Activated T-cell treated with anti-CD3 and anti-CD28 coated beads for 24 hours (primary cell): ENCODE data around the gene MMP14.
"Not testable (repeated sequence)": the region's sequence is repeated elsewhere in the genome, so short reads cannot be mapped to it uniquely, and the experiment has no call there.

Experiments used
- DNase-seq: peaks from one replicate; pipeline ENCODE4 v3.0.0-alpha.2; 2020; ENCODE audit warnings: low read depth

MMP14 gene

DNA sequence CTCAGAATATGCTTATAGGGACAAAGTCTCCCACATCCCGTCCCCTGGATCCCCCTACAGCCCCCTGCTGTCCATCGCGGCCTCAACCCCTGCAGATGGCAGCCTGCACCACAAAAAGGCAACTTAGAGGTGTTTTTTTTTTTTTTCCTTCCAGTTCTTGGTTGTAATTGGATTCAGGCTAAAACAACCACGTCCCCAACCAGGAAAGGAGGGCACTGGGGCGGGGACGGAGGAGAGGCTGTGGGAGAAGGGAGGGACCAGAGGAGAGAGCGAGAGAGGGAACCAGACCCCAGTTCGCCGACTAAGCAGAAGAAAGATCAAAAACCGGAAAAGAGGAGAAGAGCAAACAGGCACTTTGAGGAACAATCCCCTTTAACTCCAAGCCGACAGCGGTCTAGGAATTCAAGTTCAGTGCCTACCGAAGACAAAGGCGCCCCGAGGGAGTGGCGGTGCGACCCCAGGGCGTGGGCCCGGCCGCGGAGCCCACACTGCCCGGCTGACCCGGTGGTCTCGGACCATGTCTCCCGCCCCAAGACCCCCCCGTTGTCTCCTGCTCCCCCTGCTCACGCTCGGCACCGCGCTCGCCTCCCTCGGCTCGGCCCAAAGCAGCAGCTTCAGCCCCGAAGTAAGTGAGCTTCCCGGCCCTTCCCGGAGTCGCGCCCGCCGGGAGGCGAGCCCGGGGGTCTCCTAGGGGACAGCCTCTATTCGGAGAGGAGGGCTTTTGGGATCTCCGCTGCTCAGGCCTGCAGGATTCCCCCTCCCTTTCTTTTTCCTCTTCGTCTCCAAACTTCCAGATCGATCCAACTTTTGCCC lies at the start of gene MMP14:
Gene MMP14 (plus strand): TSS at position 285 of the 813 bp plus-strand sequence. CDS start 233 bp downstream, at position 518.
- DNase-seq, result no peak

DNA sequence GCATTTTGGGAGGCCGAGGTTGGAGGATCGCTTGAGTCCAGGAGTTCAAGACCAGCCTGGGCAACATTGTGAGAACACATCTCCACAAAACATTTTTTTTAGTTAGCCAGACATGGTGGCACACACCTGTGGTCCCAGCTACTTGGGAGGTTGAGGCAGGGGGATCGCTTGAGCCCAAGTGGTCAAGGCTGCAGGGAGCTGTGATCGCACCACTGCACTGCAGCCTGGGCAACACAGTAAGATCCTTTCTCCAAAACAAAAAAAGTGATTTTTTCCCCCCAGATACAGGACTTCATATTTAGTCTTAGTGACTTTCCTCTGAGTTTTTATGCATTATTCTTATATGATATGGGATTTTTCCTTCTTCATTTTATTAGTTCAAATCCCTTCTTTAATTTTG lies 49.7 kb upstream of the MMP14 start:
- DNase-seq, result no peak

DNA sequence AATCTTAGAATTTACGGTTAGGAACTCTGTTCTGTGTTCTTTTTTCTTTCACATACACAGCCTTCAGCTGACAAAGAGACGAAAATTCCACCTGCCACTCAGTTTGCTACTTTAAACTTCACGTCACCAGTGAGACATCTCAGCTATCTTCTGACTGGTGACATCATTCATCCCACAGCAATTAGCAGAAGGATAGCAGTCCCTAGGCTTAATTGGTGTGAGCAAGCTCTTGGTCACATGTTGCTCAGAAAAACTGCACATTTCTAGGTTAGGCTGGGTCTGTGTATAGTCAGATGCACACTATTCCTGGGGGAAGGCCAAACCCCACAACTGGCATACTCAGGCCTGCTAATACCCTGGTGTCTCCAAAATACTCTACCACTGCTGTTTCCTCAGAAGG lies 45.1 kb upstream of the MMP14 start:
- DNase-seq, result no peak

DNA sequence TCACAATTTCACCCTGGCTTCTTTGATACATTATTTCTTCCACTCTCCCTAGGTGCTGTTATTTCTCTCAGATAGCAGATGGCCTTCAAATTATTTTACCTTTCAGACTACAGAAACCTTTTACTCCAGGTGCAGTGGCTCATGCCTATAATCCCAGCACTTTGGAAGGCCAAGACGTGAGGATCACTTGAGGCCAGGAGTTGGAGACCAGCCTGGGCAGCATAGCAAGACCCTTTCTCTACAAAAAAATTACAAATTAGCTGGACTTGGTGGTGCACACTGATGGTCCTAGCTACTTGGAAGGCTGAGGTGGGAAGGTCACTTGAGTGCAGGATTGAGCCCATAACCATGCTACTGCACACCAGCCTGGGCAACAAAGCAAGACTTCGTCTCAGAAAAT lies 44.2 kb upstream of the MMP14 start:
- no peak for DNase-seq

DNA sequence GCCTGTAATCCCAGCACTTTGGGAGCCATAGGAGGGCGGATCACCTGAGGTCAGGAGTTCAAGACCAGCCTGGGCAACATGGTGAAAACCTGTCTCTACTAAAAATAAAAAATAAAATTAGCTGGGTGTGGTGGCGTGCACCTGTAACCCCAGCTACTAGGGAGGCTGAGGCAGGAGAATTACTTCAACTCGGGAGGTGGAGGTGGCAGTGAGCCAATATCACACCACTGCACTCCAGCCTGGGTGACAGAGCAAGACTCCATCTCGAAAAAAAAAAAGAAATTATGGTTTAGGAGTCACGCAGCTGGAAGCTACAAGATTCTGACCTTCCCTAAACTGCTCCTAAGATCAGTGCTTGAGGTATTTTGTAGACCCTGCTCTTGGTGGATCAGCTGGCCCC lies 42.8 kb upstream of the MMP14 start:
- not testable (repeated sequence) for DNase-seq

DNA sequence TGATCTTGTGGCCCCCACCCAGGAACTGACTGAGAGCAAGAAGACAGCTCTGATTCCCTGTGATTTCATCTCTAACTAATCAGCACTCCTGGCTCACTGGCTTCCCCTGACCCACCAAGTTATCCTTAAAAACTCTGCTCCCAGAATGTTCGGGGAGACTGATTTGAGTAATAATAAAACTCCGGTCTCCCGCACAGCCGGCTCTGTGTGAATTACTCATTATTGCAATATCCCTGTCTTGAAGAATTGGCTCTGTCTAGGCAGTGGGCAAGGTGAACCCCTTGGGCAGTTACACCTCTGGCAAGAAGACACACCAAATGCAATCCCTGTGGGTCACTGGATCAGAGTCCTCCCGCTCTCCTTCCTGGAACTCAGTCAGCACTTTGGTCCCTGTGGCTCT lies 42.4 kb upstream of the MMP14 start:
- DNase-seq, result no peak

DNA sequence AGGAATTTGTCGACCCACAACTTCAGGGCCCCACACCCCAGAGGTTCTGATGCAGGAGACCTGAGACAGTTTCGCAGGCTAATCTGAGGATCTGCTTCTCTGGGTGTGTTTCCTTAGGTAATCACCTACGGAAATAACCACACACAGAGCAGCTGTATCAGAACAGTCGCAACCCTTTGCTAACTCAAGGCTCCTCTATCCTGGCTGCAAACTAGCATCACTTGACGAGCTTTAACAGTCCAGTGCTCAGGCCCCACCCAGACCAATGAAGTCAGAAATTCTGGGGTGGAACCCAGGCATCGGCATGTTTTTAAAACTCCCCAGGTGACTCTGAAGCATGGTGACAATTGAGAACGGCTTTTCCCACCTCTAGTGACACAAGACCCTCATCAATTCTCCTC lies 41.8 kb upstream of the MMP14 start:
- DNase-seq, result no peak

DNA sequence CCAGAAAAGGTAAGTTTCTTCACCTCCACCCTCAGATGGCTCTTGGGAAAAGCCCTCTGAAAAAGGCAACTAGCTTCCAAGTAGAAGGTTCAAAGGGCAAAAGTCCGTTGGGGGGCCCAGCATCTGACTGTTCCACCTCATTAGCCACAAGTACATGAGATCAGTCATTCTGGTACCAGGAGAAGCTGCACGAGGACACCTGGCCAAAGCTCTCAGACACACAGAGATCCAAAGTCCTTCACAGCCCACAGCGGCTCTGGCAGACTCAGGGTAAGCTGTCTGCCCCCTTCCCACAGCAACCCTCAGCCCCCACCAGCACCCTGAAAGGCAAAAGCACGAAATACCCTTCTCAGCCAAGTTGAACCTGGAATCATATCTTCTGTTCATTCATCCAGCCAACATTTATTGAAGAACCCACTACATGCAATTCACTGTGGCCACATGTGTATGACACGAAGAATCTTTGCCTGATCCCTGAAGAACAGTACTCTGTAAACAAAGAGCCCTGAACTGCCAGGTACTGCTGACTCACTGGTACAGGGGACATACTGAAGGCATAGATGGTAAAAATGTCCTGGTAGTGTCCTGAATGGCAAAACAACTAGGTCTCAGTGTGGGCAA lies 40.2 kb upstream of the MMP14 start:
- no peak for DNase-seq

DNA sequence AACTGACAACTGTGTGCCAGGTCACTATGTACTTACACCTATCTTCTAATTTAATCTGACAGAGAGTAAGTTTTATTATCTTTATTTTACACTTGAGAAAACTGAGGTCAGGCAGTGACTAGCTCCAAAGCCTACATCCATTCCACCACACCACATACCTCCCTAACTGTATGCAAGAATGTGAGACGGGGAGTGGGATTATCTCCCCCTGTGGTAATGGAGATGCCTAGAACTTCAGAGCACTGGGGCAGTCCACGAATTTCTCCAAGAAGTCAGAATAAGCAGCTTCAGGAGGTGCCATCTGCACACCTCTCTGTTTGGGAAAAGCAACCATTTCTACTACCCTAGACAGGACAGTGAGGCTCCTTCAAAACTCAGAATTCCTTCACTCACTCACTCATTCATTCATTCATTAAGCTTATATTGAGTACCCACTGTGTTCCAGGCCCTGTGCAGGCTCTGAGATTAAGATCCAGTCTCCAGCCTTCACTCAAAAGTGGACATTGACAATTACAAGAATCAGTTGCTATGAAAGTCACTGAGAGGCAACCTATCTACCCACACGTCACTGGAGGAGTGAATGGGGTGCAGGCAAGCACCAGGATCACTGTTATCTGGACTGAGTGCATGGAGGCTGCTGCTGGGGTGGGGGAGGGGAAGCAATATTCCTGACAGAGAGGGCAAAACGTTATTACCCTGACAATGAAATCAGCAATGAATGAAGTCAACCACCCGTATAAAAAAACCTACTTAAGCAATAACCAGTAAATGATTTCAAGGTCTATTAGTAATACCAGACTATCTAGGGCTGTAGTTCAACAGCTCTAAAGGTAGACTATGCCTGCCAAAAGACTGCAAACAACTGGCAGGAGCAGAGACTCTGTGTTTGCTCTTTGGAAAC lies 39.1 kb upstream of the MMP14 start:
- no peak for DNase-seq

DNA sequence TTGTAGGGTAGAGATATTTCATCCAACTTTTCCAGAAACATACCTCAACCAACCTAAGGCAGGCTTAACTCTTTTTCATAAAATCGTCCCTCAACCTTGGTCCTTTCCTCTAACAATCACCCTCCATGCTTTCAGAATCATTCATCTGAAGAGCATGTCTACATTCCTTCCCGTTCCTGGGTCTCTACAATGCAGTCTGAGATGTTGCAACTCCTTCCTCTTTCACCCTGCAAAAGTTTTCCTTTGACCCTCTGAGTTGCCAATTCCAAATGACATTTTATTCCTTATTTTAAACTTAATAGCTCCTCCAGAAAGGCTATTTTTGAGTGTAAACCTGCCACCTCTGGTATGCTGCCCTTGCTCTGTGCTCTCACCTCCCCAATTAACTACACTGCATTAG lies 37.9 kb upstream of the MMP14 start:
- DNase-seq, result no peak

DNA sequence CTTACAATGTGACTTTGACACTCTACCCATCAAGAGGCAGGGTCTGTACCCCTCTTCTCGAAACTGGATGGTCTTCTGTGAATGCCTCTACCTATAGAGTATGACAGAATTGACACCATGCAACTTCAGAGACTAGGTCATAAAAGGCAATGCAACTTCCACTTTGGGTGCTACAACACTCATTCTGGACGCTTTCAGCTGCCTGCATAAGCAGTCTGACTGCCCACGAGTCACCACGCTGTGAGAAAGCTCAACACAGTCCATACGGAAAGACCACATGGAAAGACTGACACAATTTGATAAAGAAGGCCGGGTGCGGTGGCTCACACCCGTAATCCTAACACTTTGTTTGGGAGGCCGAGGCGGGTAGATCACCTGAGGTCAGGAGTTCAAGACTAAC lies 36.0 kb upstream of the MMP14 start:
- no peak for DNase-seq

DNA sequence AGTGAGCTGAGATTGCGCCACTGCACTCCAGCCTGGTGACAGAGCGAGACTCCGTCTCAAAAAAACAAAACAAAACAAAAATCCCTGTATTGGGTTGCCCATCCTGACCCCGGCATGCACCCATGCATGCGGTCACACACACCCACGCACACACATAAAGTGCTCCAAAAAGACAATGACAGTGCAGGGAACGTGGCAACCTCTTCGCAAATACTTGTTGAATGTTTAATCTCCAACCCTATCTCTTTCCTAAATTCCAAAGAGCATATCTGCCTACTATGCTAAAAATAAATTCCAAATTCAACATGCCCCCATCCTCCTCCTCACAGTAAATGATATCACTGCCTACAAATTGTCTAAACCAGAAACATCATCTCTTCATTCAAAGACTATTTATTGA lies 34.7 kb upstream of the MMP14 start:
- DNase-seq, result no peak

DNA sequence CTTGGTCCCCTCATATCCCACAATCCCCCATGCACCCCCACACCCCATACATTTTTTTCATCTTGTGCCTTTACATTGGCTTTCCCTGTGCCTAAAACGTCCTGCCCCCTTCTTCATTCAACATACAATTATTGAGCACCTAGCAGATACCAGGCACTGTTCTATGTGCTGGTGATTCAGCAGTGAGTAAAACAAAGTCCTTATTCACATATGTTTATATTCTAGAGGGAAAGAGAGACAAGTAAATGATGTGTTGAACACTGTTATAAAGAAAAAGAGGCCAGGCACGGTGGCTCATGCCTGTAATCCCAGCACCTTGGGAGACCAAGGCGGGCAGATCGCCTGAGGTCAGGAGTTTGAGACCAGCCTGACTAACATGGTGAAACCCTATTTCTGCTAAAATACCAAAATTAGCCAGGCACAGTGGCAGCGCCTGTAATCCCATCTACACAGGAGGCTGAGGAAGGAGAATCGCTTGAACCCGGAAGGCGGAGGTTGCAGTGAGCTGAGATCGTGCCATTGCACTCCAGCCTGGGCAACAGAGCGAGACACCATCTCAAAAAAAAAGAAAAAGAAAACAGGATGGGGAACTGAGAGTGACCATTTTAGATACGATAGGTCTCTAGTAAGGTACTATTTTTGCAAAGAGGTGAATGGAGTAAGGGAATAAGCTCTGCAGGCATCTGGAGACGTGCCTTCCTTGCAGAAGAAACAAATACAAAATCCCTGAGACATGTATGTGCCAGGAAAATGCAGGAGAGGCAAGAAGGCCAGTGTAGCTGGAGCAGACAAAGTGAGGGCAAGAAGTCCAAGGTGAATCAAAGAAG lies 33.3 kb upstream of the MMP14 start:
- no peak for DNase-seq

DNA sequence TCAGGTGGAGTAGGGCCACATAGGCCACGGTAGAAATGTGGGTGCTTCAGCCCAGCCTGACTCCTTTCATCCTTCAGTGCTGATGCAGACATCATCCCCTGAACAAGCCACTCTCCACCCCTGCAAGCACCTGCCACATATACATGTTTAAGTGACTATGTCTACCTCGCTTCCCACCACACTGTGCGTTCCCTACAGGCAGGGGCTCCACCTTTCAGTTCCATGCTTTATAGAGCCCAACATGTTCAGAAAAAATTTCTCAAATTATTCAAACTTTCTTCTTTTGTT lies 32.8 kb upstream of the MMP14 start:
- DNase-seq, result no peak

DNA sequence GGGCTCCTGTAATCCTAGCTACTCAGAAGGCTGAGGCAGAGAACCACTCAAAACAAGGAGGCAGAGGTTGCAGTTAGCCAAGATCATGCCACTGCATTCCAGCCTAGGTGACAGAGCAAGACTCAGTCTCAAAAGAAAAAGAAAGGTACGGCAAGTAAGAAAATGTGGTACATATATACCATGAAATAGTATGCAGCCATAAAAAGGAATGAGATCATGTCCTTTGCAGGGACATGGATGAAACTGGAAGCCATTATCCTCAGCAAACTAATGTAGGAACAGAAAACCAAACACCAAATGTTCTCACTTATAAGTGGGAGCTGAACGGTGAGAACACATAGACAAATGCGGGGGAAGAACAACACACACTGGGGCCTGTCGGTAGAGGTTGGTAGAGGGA lies 31.1 kb upstream of the MMP14 start:
- not testable (repeated sequence) for DNase-seq

DNA sequence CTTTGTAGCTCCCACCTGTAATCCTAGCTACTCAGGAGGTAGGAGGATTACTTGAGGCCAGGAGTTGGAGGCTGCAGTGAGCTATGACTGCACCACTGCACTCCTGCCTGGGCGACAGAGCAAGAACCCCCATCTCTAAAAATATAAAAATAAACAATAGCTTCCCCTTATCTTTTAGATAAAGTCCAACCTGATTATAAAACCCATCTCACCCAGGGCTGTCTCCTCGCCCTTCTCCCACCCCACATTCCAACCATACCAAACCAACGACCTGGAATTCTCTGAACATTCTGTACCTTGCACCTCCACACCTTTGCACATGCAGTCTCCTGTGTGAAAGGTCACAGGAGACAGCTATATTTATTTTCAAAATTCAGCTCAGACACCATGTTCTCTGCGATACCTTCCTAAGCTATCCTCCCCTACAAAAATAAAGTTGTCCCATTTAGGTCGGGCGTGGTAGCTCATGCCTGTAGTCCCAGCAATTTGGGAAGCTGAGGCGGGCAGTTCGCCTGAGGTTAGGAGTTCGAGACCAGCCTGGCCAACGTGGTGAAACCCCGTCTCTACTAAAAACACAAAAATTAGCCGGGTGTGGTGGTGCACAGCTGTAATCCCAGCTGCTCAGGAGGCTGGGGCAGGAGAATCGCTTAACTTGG lies 28.8 kb upstream of the MMP14 start:
- DNase-seq, result no peak

DNA sequence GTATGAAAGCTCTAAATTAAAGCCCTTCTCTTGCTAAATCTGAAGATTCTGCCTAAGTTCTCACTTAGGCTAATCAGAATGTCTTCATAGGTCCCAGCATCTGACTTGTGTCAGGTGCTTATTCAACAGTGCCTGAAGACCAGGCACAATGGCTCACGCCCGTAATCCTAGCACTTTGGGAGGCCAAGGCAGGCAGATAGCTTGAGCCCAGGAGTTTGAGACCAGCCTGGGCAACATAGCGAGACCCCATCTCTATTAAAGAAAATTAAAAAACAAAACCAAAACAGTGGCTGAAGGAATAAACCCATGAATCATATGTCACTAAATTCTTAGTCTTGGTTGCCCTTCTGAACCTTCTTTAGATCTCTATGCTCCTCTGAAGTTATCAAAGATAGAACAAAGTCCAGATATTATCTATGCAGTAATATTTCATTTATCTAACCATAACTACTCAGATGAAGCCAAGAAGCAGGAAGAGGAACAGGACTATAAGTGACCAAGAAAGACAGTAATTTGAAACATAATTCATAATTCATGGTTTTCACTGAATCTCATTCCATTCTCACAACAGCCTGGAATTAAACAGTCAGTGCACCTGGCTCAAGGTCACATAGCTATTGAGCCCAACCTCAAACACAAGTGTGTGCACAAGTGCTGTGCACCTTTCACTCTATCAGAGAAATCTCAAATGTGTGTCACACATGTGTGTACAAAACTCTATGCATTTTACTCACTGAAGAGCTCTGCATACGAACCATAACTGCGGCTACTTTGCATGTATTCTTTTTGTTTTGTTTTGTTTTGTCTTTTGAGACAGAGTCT lies 27.8 kb upstream of the MMP14 start:
- DNase-seq, result no peak

DNA sequence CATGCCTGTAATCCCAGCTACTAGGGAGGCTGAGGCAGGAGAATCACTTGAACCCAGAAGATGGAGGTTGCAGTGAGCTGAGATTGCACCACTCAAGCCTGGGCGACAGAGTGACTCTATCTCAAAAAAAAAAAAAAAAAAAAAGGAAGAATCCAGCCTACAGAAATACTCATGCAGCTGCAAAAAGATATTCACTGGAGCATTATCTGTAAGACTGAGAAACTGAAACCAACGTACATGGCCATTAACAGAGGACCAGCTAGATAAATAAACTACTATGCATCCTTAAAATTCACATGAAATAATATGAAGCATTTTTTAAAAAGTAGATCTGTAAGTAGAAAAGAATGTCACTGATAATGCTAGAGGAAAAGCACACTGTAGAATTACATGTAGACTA lies 24.7 kb upstream of the MMP14 start:
- no peak for DNase-seq

DNA sequence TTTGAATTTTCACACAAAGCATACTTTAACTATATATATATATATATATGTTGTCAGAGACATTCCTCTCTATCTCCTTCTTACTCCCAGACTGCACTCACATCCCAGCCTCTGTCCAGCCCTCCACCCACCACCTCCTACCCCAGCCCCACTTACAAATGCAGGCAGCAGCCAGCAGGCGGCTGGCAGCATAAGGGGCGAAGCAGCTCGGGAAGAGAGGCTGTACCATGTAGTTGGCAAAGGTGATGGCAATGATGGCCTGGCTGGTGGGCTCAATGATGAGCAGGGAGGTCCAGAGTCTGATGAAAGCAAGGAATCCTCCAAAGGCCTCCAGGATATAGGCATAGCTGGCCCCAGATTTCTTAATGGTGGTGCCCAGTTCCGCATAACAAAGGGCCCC lies 23.6 kb upstream of the MMP14 start:
- DNase-seq, result no peak

DNA sequence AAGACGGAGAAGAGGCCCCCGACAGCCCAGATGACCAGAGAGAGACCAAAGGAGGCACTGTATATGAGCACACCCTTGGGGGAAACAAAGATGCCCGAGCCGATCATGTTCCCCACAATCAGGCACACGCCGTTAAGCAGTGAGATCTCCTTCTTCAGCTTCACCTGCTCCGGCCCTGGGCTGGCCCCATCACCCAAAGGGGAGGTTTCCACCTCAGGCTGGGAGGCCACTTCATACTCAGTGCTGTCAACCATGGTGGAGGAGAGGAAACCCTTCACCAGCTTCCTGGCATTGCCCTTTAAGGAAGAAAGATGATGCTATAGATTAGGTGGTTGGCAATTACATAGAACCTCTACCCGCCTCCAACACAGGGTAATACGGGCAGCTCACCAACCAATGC lies 23.2 kb upstream of the MMP14 start:
- DNase-seq, result no peak

DNA sequence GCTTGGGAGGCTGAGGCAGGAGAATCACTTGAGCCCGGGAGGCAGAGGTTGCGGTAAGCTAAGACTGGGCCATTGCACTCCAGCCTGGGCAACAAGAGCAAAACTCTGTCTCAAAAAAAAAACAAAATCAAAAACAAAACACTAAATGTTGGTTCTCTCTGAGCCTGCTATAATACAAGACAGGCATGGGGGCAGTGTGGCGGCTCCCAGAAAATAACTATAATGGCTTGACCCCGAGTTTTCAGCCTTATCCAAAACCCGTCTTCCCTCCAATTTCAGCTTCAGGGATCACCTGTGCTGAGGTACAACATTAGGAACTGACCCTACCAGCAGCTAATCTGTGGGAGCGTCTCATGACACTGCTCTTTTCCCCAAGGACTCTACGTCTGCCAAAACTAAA lies 22.0 kb upstream of the MMP14 start:
- no peak for DNase-seq
